Measurements from ENCODE around the gene SPOCD1. TPM values are rescaled to one million over a fixed set of nuclear protein-coding genes. Genes with fewer than 3 reads are reported as not detected.
A peak's percentile ranks its signal among the peaks of the same experiment; 100 is the strongest.

The SPOCD1 gene
- 0.83 and 0.87 TPM in 2 replicates for polyA plus RNA-seq (2013)

GRCh38 chr1:31815752-31816500, at the start of gene SPOCD1:
Gene SPOCD1 (minus strand): TSS chr1:31816022. CDS start chr1:31815333, 689 bp downstream.
- no peaks in the 10 kb centered on the region for H3K9me3 ChIP-seq (ENCODE audit: insufficient read depth, low read depth, low read length)
- H2AK5ac ChIP-seq (ENCODE audit: low read length) = peak within 1 kb of the TSS; percentile 20
- H3K79me2 ChIP-seq (ENCODE audit: control insufficient read depth, insufficient read depth, low read length, poor library complexity) = no peaks in the 10 kb centered on the region
- no peaks in the 10 kb centered on the region for H3K27me3 ChIP-seq (ENCODE audit: insufficient read depth, low read length)
- no peak within 1 kb of the TSS for H3K27ac ChIP-seq (ENCODE audit: low read depth, low read length)
- H4K91ac ChIP-seq (ENCODE audit: low read depth, low read length) = no peak within 1 kb of the TSS
- H2BK120ac ChIP-seq (ENCODE audit: insufficient read depth, low read length, poor library complexity) = no peak within 1 kb of the TSS
- H3K14ac ChIP-seq (ENCODE audit: low read length) = no peak within 1 kb of the TSS
- H3K4me2 ChIP-seq (ENCODE audit: low read length) = peak within 1 kb of the TSS; percentile 54
- H2BK12ac ChIP-seq (ENCODE audit: low read length) = peak within 1 kb of the TSS; percentile 5
- H2AFZ ChIP-seq (ENCODE audit: insufficient read depth, low read length, poor library complexity) = peak within 1 kb of the TSS; percentile 53
- no peak within 1 kb of the TSS for H3K23ac ChIP-seq (ENCODE audit: low read length)
- no peak within 1 kb of the TSS for H3K9ac ChIP-seq (ENCODE audit: low read length)
- H4K12ac ChIP-seq (ENCODE audit: low read depth, low read length) = peak within 1 kb of the TSS; percentile 18
- H3K18ac ChIP-seq (ENCODE audit: low read length) = no peak within 1 kb of the TSS
- peaks cover 10 to 11% of the 10 kb centered on the region in 2 experiments for H3K4me1 ChIP-seq (ENCODE audit: control insufficient read depth in 1 of 2, insufficient read depth in 2 of 2, low read length in 2 of 2)
- H3K4me3 ChIP-seq (ENCODE audit: low read depth, low read length) = no peak within 1 kb of the TSS
- no peak within 1 kb of the TSS for H2BK5ac ChIP-seq (ENCODE audit: low read depth, low read length, poor library complexity)
- H3K36me3 ChIP-seq (ENCODE audit: control insufficient read depth in 1 of 2, insufficient read depth in 2 of 2, low read length in 2 of 2) = no peaks in the 10 kb centered on the region
- H3K79me1 ChIP-seq (ENCODE audit: low read length) = no peaks in the 10 kb centered on the region
- no peak within 1 kb of the TSS for H3K4ac ChIP-seq (ENCODE audit: low read depth, low read length)
- peak within 1 kb of the TSS; percentile 24 for H4K8ac ChIP-seq (ENCODE audit: low read depth, low read length)
- WGBS (ENCODE audit: extremely low coverage, insufficient coverage, insufficient read length) = no CpG with 5 or more reads among the region's 23 CpGs
- peak; percentile 95 to 99 for DNase-seq

GRCh38 chr1:31862071-31862470, 46.2 kb upstream of the SPOCD1 start:
- Histone ChIP-seq H3K14ac (ENCODE audit: low read length) (no peak overlapping the region), H3K27me3 (ENCODE audit: insufficient read depth, low read length) (no peaks in the 10 kb centered on the region), H2AFZ (ENCODE audit: insufficient read depth, low read length, poor library complexity) (no peak overlapping the region), H3K36me3 (ENCODE audit: control insufficient read depth in 1 of 2, insufficient read depth in 2 of 2, low read length in 2 of 2) (no peaks in the 10 kb centered on the region), H3K4me1 (ENCODE audit: control insufficient read depth in 1 of 2, insufficient read depth in 2 of 2, low read length in 2 of 2) (no peaks in the 10 kb centered on the region), H2AK5ac (ENCODE audit: low read length) (no peak overlapping the region), H2BK120ac (ENCODE audit: insufficient read depth, low read length, poor library complexity) (no peak overlapping the region), H3K27ac (ENCODE audit: low read depth, low read length) (no peak overlapping the region), H3K4me2 (ENCODE audit: low read length) (no peak overlapping the region), H3K9ac (ENCODE audit: low read length) (no peak overlapping the region), H3K79me2 (ENCODE audit: control insufficient read depth, insufficient read depth, low read length, poor library complexity) (no peaks in the 10 kb centered on the region), H2BK5ac (ENCODE audit: low read depth, low read length, poor library complexity) (no peak overlapping the region), H4K91ac (ENCODE audit: low read depth, low read length) (no peak overlapping the region), H4K8ac (ENCODE audit: low read depth, low read length) (no peak overlapping the region), H4K12ac (ENCODE audit: low read depth, low read length) (no peak overlapping the region), H3K9me3 (ENCODE audit: insufficient read depth, low read depth, low read length) (no peaks in the 10 kb centered on the region), H3K18ac (ENCODE audit: low read length) (no peak overlapping the region), H2BK12ac (ENCODE audit: low read length) (no peak overlapping the region), H3K23ac (ENCODE audit: low read length) (no peak overlapping the region), H3K79me1 (ENCODE audit: low read length) (no peaks in the 10 kb centered on the region), H3K4me3 (ENCODE audit: low read depth, low read length) (no peak overlapping the region), H3K4ac (ENCODE audit: low read depth, low read length) (no peak overlapping the region)
- no peak for DNase-seq
- WGBS (ENCODE audit: extremely low coverage, insufficient coverage, insufficient read length) = no CpG with 5 or more reads among the region's 4 CpGs

- H3K36me3 ChIP-seq (ENCODE audit: control insufficient read depth in 1 of 2, insufficient read depth in 2 of 2, low read length in 2 of 2) = no peaks in the 10 kb centered on the region
- no peak overlapping the region for H4K8ac ChIP-seq (ENCODE audit: low read depth, low read length)
- no peak overlapping the region for H4K12ac ChIP-seq (ENCODE audit: low read depth, low read length)
- no peak overlapping the region for H3K4ac ChIP-seq (ENCODE audit: low read depth, low read length)
- no peak overlapping the region for H2BK12ac ChIP-seq (ENCODE audit: low read length)
- H3K23ac ChIP-seq (ENCODE audit: low read length) = no peak overlapping the region
- H3K4me2 ChIP-seq (ENCODE audit: low read length) = no peak overlapping the region
- H2BK5ac ChIP-seq (ENCODE audit: low read depth, low read length, poor library complexity) = no peak overlapping the region
- no peak overlapping the region for H2BK120ac ChIP-seq (ENCODE audit: insufficient read depth, low read length, poor library complexity)
- no peaks in the 10 kb centered on the region for H3K79me2 ChIP-seq (ENCODE audit: control insufficient read depth, insufficient read depth, low read length, poor library complexity)
- DNase-seq = no peak
- H3K9me3 ChIP-seq (ENCODE audit: insufficient read depth, low read depth, low read length) = no peaks in the 10 kb centered on the region
- no peak overlapping the region for H3K4me3 ChIP-seq (ENCODE audit: low read depth, low read length)
- no peak overlapping the region for H3K27ac ChIP-seq (ENCODE audit: low read depth, low read length)
- no peaks in the 10 kb centered on the region for H3K27me3 ChIP-seq (ENCODE audit: insufficient read depth, low read length)
- no peak overlapping the region for H2AK5ac ChIP-seq (ENCODE audit: low read length)
- no peaks in the 10 kb centered on the region for H3K79me1 ChIP-seq (ENCODE audit: low read length)
- H3K18ac ChIP-seq (ENCODE audit: low read length) = no peak overlapping the region
- H3K9ac ChIP-seq (ENCODE audit: low read length) = no peak overlapping the region
- H4K91ac ChIP-seq (ENCODE audit: low read depth, low read length) = no peak overlapping the region
- H3K14ac ChIP-seq (ENCODE audit: low read length) = no peak overlapping the region
- no peak overlapping the region for H2AFZ ChIP-seq (ENCODE audit: insufficient read depth, low read length, poor library complexity)
- no peaks in the 10 kb centered on the region for H3K4me1 ChIP-seq (ENCODE audit: control insufficient read depth in 1 of 2, insufficient read depth in 2 of 2, low read length in 2 of 2)
- no CpG with 5 or more reads among the region's 5 CpGs for WGBS (ENCODE audit: extremely low coverage, insufficient coverage, insufficient read length)
Measured at GRCh38 chr1:31861346-31861745, 45.5 kb upstream of the SPOCD1 start.

- Histone ChIP-seq H3K14ac (ENCODE audit: low read length) (no peak overlapping the region), H3K4me3 (ENCODE audit: low read depth, low read length) (no peak overlapping the region), H3K9me3 (ENCODE audit: insufficient read depth, low read depth, low read length) (no peaks in the 10 kb centered on the region), H3K4ac (ENCODE audit: low read depth, low read length) (no peak overlapping the region), H3K4me2 (ENCODE audit: low read length) (no peak overlapping the region), H3K18ac (ENCODE audit: low read length) (no peak overlapping the region), H4K8ac (ENCODE audit: low read depth, low read length) (no peak overlapping the region), H2AFZ (ENCODE audit: insufficient read depth, low read length, poor library complexity) (no peak overlapping the region), H2BK12ac (ENCODE audit: low read length) (no peak overlapping the region), H3K27me3 (ENCODE audit: insufficient read depth, low read length) (no peaks in the 10 kb centered on the region), H3K36me3 (ENCODE audit: control insufficient read depth in 1 of 2, insufficient read depth in 2 of 2, low read length in 2 of 2) (no peaks in the 10 kb centered on the region), H3K27ac (ENCODE audit: low read depth, low read length) (no peak overlapping the region), H3K79me2 (ENCODE audit: control insufficient read depth, insufficient read depth, low read length, poor library complexity) (no peaks in the 10 kb centered on the region), H3K79me1 (ENCODE audit: low read length) (no peaks in the 10 kb centered on the region), H3K4me1 (ENCODE audit: control insufficient read depth in 1 of 2, insufficient read depth in 2 of 2, low read length in 2 of 2) (no peaks in the 10 kb centered on the region), H3K9ac (ENCODE audit: low read length) (no peak overlapping the region), H2BK5ac (ENCODE audit: low read depth, low read length, poor library complexity) (no peak overlapping the region), H2BK120ac (ENCODE audit: insufficient read depth, low read length, poor library complexity) (no peak overlapping the region), H4K12ac (ENCODE audit: low read depth, low read length) (no peak overlapping the region), H3K23ac (ENCODE audit: low read length) (no peak overlapping the region), H4K91ac (ENCODE audit: low read depth, low read length) (no peak overlapping the region), H2AK5ac (ENCODE audit: low read length) (no peak overlapping the region)
- DNase-seq = peak; percentile 41 to 68
- WGBS (ENCODE audit: extremely low coverage, insufficient coverage, insufficient read length) = no CpG with 5 or more reads among the region's 7 CpGs
Measured at GRCh38 chr1:31860581-31860980, 44.8 kb upstream of the SPOCD1 start.

All from trophoblast cell (in vitro differentiated cells and primary cell).